Activated T-cell treated with anti-CD3 and anti-CD28 coated beads, Interleukin-2, amount 50 U/mL, for 4 hours (primary cell): ENCODE results near the gene OSR1. TPM values are rescaled to one million over a fixed set of nuclear protein-coding genes. Genes with fewer than 3 reads are reported as not detected.

ENCODE experiments used
- ATAC-seq, 2 donors: fragments of 200-7000 bp; cut with Tn5 transposase; one replicate each; pipeline ENCODE4 v1.10.0; 2021
- DNase-seq: peaks from one replicate; pipeline ENCODE4 v3.0.0-alpha.2; 2020
- H3K27me3 Mint-ChIP-seq: one replicate; pipeline ENCODE4 v1.8.0; 2021; ENCODE audit warnings: low read depth, mixed read lengths
- H3K36me3 Mint-ChIP-seq: one replicate; pipeline ENCODE4 v1.8.0; 2022; ENCODE audit warnings: mixed read lengths; ENCODE audit not compliant: insufficient read depth
- H3K4me1 Mint-ChIP-seq: one replicate; pipeline ENCODE4 v1.8.0; 2021; ENCODE audit warnings: low read depth, mixed read lengths
- H3K4me3 Mint-ChIP-seq: one replicate; pipeline ENCODE4 v1.8.0; 2021; ENCODE audit warnings: mild to moderate bottlenecking, moderate library complexity, mixed read lengths
- H3K9me3 Mint-ChIP-seq: one replicate; pipeline ENCODE4 v1.8.0; 2021; ENCODE audit warnings: mixed read lengths
- total RNA-seq, 3 donors: library from RNA; stranded (reverse); gene quantifications; one replicate each; pipeline ENCODE4 v1.2.1, GENCODE V29; 2021

Gene OSR1
- total RNA-seq, 3 donors from 2014 or later, result not detected

DNA sequence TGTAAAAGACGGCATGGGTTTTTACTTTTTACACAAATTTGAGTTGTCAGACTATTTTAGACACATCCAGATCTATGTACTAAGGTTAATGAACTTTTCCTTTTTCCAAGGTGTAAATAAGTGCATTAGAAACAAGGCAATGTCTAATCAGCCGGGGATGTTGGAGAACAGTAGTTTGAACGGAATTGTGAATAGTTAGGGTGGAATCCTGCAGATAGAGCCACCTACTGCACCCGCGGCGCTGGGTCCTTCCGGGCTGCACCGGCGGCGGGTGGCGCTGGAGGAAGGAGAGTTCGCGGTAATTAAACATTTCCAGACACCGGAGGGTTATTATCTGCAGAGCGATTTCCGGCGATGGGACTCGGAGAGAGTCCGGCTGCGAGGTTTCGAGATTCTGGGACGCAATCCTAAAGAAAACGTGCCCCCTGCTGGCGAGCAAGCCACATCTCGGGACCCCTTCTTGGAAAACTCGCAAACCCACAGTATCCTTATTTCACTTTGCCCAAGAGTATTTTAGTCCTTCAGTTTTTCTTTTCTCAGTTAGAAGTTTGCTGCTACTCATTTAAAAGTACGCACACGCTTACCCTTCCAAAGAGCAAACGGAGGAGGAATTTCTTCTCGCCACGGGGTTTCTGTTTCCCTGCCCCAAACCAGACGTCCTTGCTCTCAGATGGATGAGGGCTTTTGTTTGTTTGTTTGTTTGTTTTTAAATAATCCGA is 4.5 kb upstream of the OSR1 start:
- DNase-seq (peak; percentile 41), ATAC-seq (peak; percentile 31 to 35)
- H3K4me3 Mint-ChIP-seq, result peak overlapping the region; percentile 92
- H3K9me3 Mint-ChIP-seq, result no peaks in the 10 kb centered on the region
- H3K27me3 Mint-ChIP-seq, result peaks cover 49% of the 10 kb centered on the region
- no peaks in the 10 kb centered on the region for H3K36me3 Mint-ChIP-seq
- H3K4me1 Mint-ChIP-seq, result peaks cover 35% of the 10 kb centered on the region

DNA sequence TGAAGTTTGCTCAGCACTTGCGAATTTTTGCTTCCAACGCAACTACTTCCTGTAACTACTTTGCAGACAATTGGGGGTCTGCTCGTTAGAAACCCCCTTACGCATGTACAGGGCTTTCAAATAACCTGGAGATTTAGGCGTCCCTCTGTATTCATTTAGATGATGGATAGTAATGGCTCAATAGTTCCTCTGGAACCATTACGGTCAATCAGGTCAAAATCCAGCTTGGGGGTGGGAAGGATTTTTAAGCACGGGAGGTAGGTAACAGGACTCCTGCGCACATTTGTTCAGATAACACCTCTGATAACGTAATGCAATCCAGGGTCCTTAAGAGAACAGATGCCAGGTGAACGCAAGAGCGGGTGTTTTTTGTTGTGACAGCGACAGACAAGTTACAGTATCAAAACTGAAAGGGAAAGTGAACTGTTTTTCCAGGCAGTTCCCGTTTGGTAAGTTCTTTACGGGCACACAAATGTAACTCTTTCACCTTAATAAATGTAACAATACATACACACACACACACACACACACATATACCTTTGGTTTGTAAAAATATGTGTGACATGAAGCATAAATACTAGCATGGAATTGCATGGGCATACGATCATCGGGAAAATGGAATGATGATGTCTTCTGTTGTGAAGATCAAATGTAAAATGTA is 3.8 kb upstream of the OSR1 start:
- Mint-ChIP-seq H3K4me1 (peaks cover 42% of the 10 kb centered on the region), H3K36me3 (no peaks in the 10 kb centered on the region)

DNA sequence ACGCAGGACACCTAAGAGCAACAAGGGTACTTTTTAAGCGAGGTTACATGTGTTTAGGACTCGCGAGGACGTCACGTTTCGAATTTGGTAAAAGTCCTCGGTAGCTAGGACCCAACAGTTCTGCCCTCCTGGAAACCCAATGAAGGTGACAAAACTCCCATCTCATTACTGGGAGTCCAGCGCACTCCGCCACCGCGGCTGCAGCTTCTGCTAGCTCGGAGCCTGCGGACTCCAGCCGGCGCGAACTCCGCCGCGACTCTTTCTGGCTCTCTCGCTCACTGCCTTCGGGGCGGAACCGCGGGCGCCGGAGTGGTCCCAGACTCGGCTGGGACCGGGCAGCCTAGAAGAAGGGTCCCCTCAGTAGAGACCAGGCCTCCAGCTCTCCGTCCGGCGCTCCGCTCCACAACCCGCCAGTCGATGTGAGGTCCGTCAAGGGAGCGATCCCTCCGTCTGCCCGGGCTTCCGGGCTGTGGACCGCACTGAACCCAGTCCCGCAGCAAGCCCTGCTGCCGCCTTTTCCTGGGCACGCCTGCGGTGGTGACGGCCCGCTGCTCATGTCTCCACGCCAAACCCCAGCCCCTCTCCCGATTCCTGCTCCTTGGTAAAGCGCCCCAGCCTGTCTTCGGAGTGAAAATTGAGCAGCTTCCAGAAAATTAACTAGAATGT is 3.0 kb upstream of the OSR1 start:
- Mint-ChIP-seq H3K9me3 (no peaks in the 10 kb centered on the region), H3K27me3 (peaks cover 63% of the 10 kb centered on the region), H3K4me3 (peak overlapping the region; percentile 92), H3K4me1 (peaks cover 50% of the 10 kb centered on the region), H3K36me3 (no peaks in the 10 kb centered on the region)
- peak in 1 of 2 donors; percentile 15 for ATAC-seq
- no peak for DNase-seq

More for the DNA sequence above, 3.8 kb upstream of the OSR1 start:
- H3K4me3 Mint-ChIP-seq, result peak overlapping the region; percentile 92
- H3K27me3 Mint-ChIP-seq, result peaks cover 56% of the 10 kb centered on the region
- no peaks in the 10 kb centered on the region for H3K9me3 Mint-ChIP-seq
- DNase-seq (no peak), ATAC-seq (peak; percentile 23 to 29)

DNA sequence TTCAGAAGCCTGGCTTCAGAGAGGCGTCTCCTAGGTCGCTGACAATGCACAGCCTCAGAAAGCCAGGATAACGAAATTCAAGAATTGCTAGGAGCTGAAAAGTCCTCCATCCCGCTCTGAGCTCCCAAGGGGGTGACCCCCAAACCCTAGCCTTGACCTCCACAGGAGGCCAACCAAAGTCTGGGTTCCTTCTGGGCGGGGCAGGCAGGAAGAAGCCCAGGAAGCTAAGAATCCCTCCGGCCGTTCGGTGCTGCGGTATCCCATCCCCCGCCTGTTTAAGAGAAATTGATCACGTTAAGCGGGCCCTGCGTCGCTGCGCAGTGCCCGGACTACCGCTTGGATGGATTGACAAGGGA is 2.5 kb upstream of the OSR1 start:
- Mint-ChIP-seq H3K4me3 (peak overlapping the region; percentile 92), H3K36me3 (no peaks in the 10 kb centered on the region), H3K27me3 (peaks cover 68% of the 10 kb centered on the region), H3K4me1 (peaks cover 55% of the 10 kb centered on the region), H3K9me3 (no peaks in the 10 kb centered on the region)
- ATAC-seq (no peak), DNase-seq (no peak)

DNA sequence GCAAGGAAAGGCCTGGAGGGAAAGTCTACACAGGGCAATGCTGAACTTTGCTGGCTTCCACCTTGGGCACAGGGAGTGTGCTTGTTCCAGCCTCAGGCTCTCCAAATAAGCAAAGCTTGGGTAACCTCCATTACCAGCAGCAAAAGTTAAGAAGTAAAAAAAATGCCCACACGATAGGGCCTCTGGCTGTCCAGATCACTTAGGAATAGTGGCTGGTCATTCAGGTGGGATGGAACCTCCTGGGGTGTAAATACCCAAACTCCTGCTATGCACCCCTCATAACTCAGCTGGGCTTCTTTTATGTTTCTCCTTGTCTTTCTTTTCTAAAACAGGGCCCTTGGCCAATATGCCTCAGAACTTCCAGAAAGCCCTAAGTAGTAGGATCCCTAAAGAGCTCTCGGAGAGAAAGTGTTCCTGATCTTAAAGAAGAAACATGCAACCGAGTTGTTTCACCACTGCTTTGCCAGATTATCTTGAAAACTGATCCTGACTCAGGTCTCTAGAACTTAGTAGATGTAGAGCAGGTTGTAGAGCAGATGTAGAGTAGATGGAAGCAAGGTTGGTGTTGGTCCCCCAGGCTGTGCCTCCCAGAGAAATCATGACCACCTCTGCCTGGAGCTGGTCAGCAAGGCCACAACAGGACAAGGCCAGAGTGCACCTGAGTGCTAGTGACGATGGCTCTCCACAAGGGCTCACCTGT is 2.0 kb upstream of the OSR1 start:
- H3K9me3 Mint-ChIP-seq, result no peaks in the 10 kb centered on the region
- H3K27me3 Mint-ChIP-seq, result peaks cover 72% of the 10 kb centered on the region
- no peak for DNase-seq
- H3K36me3 Mint-ChIP-seq, result no peaks in the 10 kb centered on the region
- peaks cover 55% of the 10 kb centered on the region for H3K4me1 Mint-ChIP-seq
- no peak for ATAC-seq
- H3K4me3 Mint-ChIP-seq, result peak overlapping the region; percentile 92

DNA sequence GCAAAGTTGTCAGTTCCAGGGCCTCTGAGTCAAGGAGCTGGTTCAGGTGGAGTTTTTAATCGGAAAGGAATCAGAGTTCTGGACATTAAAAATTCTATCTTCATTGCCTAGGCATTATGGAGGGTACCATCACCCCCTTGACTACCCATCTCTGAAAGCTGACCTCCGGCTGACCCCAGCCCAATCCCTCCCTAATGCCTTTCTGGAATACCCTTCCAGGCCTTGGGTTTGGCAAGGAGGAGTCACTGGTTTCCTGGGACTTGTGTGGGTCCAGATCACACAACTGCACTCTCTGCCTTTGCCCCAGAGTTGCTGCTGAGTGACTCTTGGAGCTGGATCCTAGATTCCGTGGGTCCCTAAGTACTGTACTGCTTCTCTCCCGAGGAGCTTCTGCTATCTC is 1.0 kb upstream of the OSR1 start:
- Mint-ChIP-seq H3K9me3 (no peaks in the 10 kb centered on the region), H3K27me3 (peaks cover 82% of the 10 kb centered on the region), H3K36me3 (no peaks in the 10 kb centered on the region), H3K4me1 (peaks cover 55% of the 10 kb centered on the region), H3K4me3 (no peak overlapping the region)
- ATAC-seq (no peak), DNase-seq (no peak)

DNA sequence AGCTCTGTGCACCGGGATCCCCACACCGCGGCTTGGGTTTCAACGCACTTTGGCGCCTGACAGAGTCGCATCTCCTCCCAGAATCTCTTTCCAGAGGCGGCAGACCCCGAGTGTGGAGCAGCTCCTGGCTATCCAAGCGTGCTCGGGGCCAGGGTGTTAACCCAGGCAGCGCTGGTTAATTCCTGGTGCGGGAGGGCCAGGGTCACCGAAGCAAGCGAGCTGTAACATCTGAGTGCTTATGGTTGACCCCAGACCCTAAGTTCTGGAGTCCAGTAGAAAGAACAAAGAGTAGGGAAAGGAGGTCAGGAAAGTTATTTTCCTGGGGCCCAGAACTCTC is 566 bp upstream of the OSR1 start:
- Mint-ChIP-seq H3K4me3 (no peak overlapping the region), H3K36me3 (no peaks in the 10 kb centered on the region), H3K4me1 (peaks cover 55% of the 10 kb centered on the region), H3K27me3 (peaks cover 86% of the 10 kb centered on the region), H3K9me3 (no peaks in the 10 kb centered on the region)
- DNase-seq, result no peak
- no peak for ATAC-seq

DNA sequence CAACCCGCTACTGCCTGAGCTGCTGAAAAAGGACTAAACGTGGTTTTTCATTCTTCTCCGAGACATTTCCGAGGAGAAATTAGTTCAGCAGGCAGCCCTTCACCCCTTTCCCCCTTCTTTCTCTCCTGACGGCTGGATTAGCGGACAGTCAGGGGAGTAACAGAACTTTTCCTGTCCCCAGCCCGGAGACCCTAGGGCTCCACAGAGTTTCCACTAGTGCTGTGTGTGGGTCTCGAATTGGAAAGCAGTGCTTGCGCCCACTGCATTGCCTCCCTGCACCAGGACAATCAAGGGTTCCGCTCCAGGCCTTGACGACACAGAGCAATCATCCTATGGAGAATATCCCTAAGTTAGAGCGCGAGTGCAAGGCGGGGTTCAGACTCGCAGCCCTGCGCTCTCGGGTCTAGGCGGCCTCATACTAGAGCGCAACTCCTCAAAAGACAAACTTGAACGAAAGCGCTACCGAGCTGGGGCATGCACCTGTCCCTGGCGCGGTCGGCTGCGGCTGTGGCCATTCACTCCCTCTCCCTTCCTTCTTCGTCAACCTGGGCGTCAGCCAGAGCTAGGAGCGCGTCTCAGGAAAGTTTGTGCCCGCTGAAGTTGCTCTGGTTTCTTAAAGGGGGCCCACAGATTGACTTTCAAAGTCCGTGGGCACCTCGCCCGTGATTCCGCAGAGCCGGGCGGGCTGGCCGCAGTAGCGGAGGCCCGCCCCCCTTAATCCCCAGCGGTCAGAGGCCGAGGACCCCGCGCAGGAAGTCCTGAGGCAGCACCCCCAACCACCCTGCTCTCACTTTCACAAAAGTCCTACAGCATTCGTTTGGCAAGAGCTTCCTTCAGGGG is 801 bp downstream of the OSR1 start:
- DNase-seq (no peak), ATAC-seq (no peak)
- Mint-ChIP-seq H3K36me3 (no peaks in the 10 kb centered on the region), H3K4me3 (peak overlapping the region; percentile 46), H3K27me3 (peaks cover 89% of the 10 kb centered on the region), H3K4me1 (peaks cover 43% of the 10 kb centered on the region), H3K9me3 (no peaks in the 10 kb centered on the region)

DNA sequence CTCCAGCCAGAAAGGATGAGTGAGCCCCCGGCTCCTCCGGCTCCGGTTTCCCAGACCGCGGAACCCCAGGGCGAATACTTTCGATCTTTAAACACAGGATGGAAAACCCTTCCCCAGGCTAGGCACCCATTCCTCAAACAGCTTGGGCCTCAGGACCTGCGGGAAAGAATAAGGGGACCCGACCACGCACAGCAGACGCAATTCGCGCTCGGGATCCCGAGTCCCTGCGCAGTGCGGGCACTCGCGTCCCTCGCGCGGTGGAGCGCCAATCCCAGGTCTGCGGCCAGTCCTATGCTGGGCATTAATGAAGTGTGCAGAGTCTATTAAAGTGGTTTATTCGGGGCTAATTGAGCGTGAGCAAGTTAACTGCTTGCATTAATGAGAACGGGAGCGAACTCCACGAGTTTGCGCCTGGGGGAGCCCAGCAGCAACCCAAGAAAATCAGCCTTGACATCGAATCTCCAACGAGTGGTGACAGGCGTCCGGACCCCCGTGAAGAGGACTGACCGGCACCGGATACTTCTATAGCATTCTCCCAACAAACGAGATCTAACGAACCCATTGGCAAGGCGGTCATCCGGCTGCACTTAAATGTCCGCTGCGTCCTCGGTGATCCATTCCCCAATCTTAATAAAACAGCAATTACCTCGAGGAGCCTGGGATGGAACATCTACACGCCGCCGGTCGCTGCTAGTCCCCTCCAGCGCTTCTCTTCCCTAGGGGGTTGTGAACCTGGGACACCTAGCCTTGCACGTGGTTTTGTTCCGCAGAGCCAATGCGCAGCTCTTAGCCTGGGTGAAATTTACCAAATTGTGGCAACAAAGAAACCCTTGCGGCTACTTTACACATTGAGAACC is 1.6 kb downstream of the OSR1 start:
- H3K4me3 Mint-ChIP-seq, result no peak overlapping the region
- H3K4me1 Mint-ChIP-seq, result peaks cover 39% of the 10 kb centered on the region
- no peaks in the 10 kb centered on the region for H3K9me3 Mint-ChIP-seq
- ATAC-seq, result no peak
- peaks cover 88% of the 10 kb centered on the region for H3K27me3 Mint-ChIP-seq
- DNase-seq, result no peak
- no peaks in the 10 kb centered on the region for H3K36me3 Mint-ChIP-seq

DNA sequence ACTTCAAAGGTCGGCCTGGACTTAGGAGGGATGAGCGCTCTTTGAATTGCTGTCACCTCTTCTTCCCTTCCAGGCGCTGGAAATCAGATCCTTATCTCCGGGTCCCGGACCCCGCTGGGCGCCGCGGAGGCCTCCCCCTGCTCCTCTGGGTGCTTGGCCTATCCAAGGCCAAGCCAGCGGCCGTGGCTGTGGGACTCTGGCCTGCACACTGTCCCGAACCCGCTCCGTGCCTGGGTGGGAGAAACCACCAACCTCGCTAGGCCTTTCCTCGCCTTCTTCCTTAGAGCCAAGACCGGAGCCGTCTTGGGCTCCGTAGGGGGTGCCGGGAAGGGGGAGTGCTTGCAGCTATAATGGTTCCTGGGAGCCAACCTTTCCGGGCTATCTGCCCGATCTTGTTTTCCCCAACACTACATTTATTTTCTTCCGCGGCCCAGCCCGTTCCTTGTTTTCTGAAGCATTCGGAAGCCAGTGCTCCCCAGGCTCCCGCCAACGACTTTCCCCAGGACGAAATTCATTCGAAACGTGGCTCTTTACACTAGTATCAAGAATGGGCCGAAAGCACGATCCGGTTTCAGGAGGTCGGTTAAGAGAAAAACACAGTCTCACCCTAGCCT is 2.4 kb downstream of the OSR1 start:
- Mint-ChIP-seq H3K36me3 (no peaks in the 10 kb centered on the region), H3K27me3 (peaks cover 87% of the 10 kb centered on the region), H3K4me3 (no peak overlapping the region), H3K4me1 (peaks cover 38% of the 10 kb centered on the region), H3K9me3 (no peaks in the 10 kb centered on the region)
- no peak for ATAC-seq
- no peak for DNase-seq

DNA sequence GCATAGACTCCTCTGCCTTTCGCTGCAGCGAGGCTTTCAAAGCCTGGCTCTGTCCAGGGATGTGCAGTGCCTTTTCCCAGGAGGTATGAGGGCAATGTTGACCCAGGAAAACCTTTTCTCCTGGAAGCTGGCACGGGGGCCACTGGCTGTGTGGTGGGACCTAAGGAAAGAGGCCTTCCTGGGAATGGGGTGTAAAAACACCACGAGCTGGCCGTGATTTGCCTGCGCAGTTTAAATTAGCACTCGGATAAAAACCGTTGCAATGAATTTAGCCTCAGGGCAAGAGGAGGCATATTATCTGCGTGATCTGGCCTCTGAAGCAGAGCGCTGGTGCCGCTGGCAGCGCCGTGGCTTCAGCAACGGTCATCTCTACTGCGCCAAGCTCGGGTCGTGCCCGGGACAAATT is 3.0 kb downstream of the OSR1 start:
- Mint-ChIP-seq H3K4me1 (peaks cover 37% of the 10 kb centered on the region), H3K4me3 (no peak overlapping the region), H3K36me3 (no peaks in the 10 kb centered on the region), H3K9me3 (no peaks in the 10 kb centered on the region), H3K27me3 (peaks cover 86% of the 10 kb centered on the region)
- ATAC-seq, result no peak
- no peak for DNase-seq

DNA sequence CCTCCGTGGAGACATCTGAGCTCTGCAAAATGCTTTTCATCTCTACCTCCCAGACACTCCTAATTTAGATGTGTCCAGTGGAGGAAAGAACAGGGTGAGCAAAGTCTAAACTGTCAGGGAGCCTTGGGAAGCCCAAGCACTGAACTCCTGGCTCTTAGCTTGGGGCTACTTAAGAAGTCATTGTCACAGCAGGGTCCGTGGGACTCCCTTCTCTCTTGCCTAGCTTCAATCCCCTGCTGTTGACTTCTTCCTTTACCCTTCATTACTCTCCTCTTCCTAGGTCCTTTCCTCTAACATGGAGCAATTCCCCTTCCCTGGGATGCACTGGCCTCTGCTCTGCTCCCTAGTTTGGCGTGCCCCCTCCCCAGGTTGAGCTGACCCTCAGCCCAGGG is 3.4 kb downstream of the OSR1 start:
- ATAC-seq (no peak), DNase-seq (no peak)
- Mint-ChIP-seq H3K4me1 (peaks cover 37% of the 10 kb centered on the region), H3K27me3 (peaks cover 84% of the 10 kb centered on the region), H3K4me3 (no peak overlapping the region), H3K9me3 (no peaks in the 10 kb centered on the region), H3K36me3 (no peaks in the 10 kb centered on the region)

DNA sequence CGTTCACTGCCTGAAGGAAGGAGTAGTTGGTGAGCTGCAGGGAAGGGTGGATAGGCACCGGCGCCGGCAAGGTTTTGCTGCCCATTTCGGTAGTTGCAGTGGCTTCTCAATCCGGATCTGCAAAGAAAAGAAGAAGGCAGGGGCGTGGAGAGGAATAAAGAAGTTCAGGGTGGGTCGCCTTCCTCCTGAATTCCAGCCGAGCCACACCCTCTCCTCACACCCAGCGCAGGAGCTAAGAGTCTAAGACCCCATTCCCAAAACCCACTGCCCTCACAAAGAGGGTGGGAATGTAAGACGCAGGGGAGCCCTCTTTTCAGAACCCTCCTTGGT is 4.7 kb downstream of the OSR1 start:
- ATAC-seq, result no peak
- Mint-ChIP-seq H3K4me3 (no peak overlapping the region), H3K4me1 (peaks cover 33% of the 10 kb centered on the region), H3K36me3 (no peaks in the 10 kb centered on the region), H3K27me3 (peaks cover 84% of the 10 kb centered on the region), H3K9me3 (no peaks in the 10 kb centered on the region)
- no peak for DNase-seq
